Adrenal gland (tissue), 12 donors: Measurements from ENCODE around the gene CPLX4. TPM values are rescaled to one million over a fixed set of nuclear protein-coding genes. Genes with fewer than 3 reads are reported as not detected.

Experiments used
- DNase-seq, 7 donors: peaks; one replicate each; pipeline ENCODE4 v3.0.0-alpha.2; 2019 to 2020
- H3K27ac ChIP-seq, 5 donors: fragments of 200-600 bp; sonication (generic) in 4 of 5; 1 replicate in 3 of 5; 2 replicates in 2 of 5; pipeline versions ENCODE4 v1.5.1 to v1.8.0; 2016 to 2020; ENCODE audit warnings: mild to moderate bottlenecking in 1 of 5
- H3K27me3 ChIP-seq: fragments of 200-600 bp; 2 replicates; pipeline ENCODE4 v1.8.0; 2021
- H3K36me3 ChIP-seq, 2 donors: fragments of 200-600 bp; replicated peaks in 1 of 2; 1 replicate in 1 of 2; 2 replicates in 1 of 2; pipeline versions ENCODE4 v1.5.1 to v1.8.0; 2018 to 2022
- H3K4me1 ChIP-seq, 2 donors: fragments of 200-600 bp; replicated peaks in 1 of 2; 1 replicate in 1 of 2; 2 replicates in 1 of 2; pipeline versions ENCODE4 v1.5.1 to v1.8.0; 2018 to 2021
- H3K4me3 ChIP-seq, 4 donors: fragments of 200-600 bp; sonication (generic) in 3 of 4; one replicate each; pipeline ENCODE4 v1.5.1; 2016 to 2018
- H3K9me3 ChIP-seq, 3 donors: fragments of 200-600 bp; sonication (generic) in 1 of 3; replicated peaks in 1 of 3; 1 replicate in 2 of 3; 2 replicates in 1 of 3; pipeline versions ENCODE4 v1.5.1 to v1.8.0; 2016 to 2021
- CTCF ChIP-seq, 6 experiments: fragments of 450-650 bp in 4 of 6; fragments of 200-600 bp in 2 of 6; sonication (generic) in 1 of 6; IDR thresholded peaks; 1 replicate in 5 of 6; 2 replicates in 1 of 6; pipeline versions ENCODE4 v1.5.1 to v1.8.0; 2016 to 2021; ENCODE audit warnings: antibody characterized with exemption in 6 of 6, mild to moderate bottlenecking in 2 of 6, moderate library complexity in 1 of 6
- POLR2A ChIP-seq, 2 donors: fragments of 450-650 bp; IDR thresholded peaks; one replicate each; pipeline ENCODE4 v1.6.1; 2017; ENCODE audit warnings: antibody characterized with exemption in 2 of 2, mild to moderate bottlenecking in 2 of 2, moderate library complexity in 1 of 2
- WGBS, 4 donors: extraction: QIAGEN DNeasy Blood & Tissue Kit in 2 of 4; methylation state at CpG; one replicate each; pipeline versions ENCODE4 v1.1.5 to v1.1.7; 2013 to 2017; 5-methylcytosine and 5-hydroxymethylcytosine counted together
- intact Hi-C, 2 donors: fragments of 100-400 bp; cut with DNase I; formaldehyde crosslinking; loops; one replicate each; pipeline versions ENCODE4 v1.14.1 to v1.15.0; 2022 to 2023
- polyA plus RNA-seq, 3 donors: library from polyadenylated mRNA; stranded (reverse); fragments of 200-250 nt in 2 of 3; fragments of 350-450 nt in 1 of 3; fragmentation: Illumina TruSeq in 1 of 3; extraction: RNeasy Lipid Tissue Mini Kit (QIAGEN cat#74804) in 1 of 3; gene quantifications; one replicate each; pipeline ENCODE4 v1.2.3, GENCODE V29; 2013 to 2014
- total RNA-seq, 9 donors: library from RNA; depleted of rRNA in 4 of 9; stranded (reverse); fragments of >200 nt in 4 of 9; fragments of 120-200 nt in 1 of 9; fragmentation: NEBNext Ultra II Directional in 1 of 9; extraction: Animal tissue kit (Norgen Biotek cat#: 25700) in 1 of 9; gene quantifications; one replicate each; pipeline versions ENCODE4 v1.1.0 to v1.2.4, GENCODE V29; 2013 to 2023
- donor health status: healthy with polysubstance abuse.
- donor health status: Bipolar disorder and iron deficiency.
- donor health status: DM: yes; HTN: yes; CAD: no.
- donor health status: DM: no; HTN: no; CAD: no.
- donor health status: DM: no; HTN: no; CAD: no.
- donor health status: DM: yes; HTN: yes; CAD: no.

The CPLX4 gene
- total and polyA plus RNA-seq, 12 donors = 0.11 TPM; not detected in 11

GRCh38 chr18:59246796-59247195, 71.7 kb downstream of the CPLX4 start:
- TF ChIP-seq CTCF (IDR thresholded peaks at IDR 0.05) = no peak
- TF ChIP-seq POLR2A (IDR thresholded peaks at IDR 0.05) = no peak
- Histone ChIP-seq H3K4me1 (no peaks in the 10 kb centered on the region), H3K27ac (no peak overlapping the region), H3K4me3 (no peak overlapping the region), H3K36me3 (no peaks in the 10 kb centered on the region), H3K27me3 (peaks cover 19% of the 10 kb centered on the region), H3K9me3 (no peaks in the 10 kb centered on the region)
- no peak for DNase-seq
- intact Hi-C loops = loop anchor here in 1 of 2 donors (5.0 kb wide), 1 partner anchor 156 kb away; no protein-coding TSS in a partner anchor
- whole genome bisulfite sequencing, 4 donors = 40 to 47% (median 47%) methylated on average over 4 of the region's 4 CpGs

Other genes starting within 250 kb of the CPLX4 start
- gene SEC11C, start 178.8 kb downstream of the CPLX4 start, total RNA-seq = 100 to 1,000 TPM in 3 of 9 donors, 10 to 100 TPM in 6; 41.7 to 146 (median 66.5) TPM
- gene SEC11C, start 178.8 kb downstream of the CPLX4 start, polyA plus RNA-seq = 100 to 1,000 TPM in 1 of 3 donors, 10 to 100 TPM in 2; 31.5 to 392 (median 31.9) TPM
- under 1 TPM in 1 of 9 donors, not detected in 8; 0.74 TPM for gene GRP, start 98.5 kb downstream of the CPLX4 start, total RNA-seq
- 1 to 10 TPM in 1 of 3 donors, under 1 TPM in 1, not detected in 1; 0.20 to 1.2 TPM for gene GRP, start 98.5 kb downstream of the CPLX4 start, polyA plus RNA-seq
- gene RAX, start 45.2 kb downstream of the CPLX4 start, total RNA-seq = not detected
- not detected for gene RAX, start 45.2 kb downstream of the CPLX4 start, polyA plus RNA-seq
- gene LMAN1, start 40.6 kb upstream of the CPLX4 start, total RNA-seq = 100 to 1,000 TPM in 4 of 9 donors, 10 to 100 TPM in 5; 75.9 to 186 (median 90.2) TPM
- 100 to 1,000 TPM in 1 of 3 donors, 10 to 100 TPM in 2; 14.3 to 102 (median 20.2) TPM for gene LMAN1, start 40.6 kb upstream of the CPLX4 start, polyA plus RNA-seq